IMR-90 (cell line): ENCODE results near the gene KCTD12.

Experiments
- CEBPB ChIP-seq: IDR thresholded peaks from 2 replicates; pipeline ENCODE4 v1.6.1; 2012; ENCODE audit warnings: low read depth, low read length, improper control_type of control experiment
- CTCF ChIP-seq: conservative IDR thresholded peaks from 2 replicates; pipeline ENCODE4 v1.5.1; 2012; ENCODE audit warnings: mild to moderate bottlenecking, low read depth, low read length, improper control_type of control experiment
- POLR2A ChIP-seq: IDR thresholded peaks from 2 replicates; pipeline ENCODE4 v1.6.1; 2012; ENCODE audit warnings: mild to moderate bottlenecking, low read depth, low read length
- RFX5 ChIP-seq: IDR thresholded peaks from 2 replicates; pipeline ENCODE4 v1.8.0; 2012; ENCODE audit warnings: low read depth, mild to moderate bottlenecking, low read length, moderate library complexity
- SMC3 ChIP-seq: fragments of 150-350 bp; IDR thresholded peaks from 2 replicates; pipeline ENCODE4 v1.6.1; 2016; ENCODE audit warnings: low read depth, mild to moderate bottlenecking, antibody characterized with exemption, low read length, moderate library complexity
- USF2 ChIP-seq: fragments of 150-350 bp; IDR thresholded peaks from 2 replicates; pipeline ENCODE4 v1.6.1; 2017; ENCODE audit warnings: mild to moderate bottlenecking, antibody characterized with exemption, low read length, low read depth

GRCh38 chr13:76873445-76873844 lies 12.8 kb downstream of the KCTD12 start:
- TF ChIP-seq CEBPB: no peak
- no peak for TF ChIP-seq CTCF
- no peak for TF ChIP-seq POLR2A
- no peak for TF ChIP-seq SMC3
- no peak for TF ChIP-seq RFX5
- no peak for TF ChIP-seq USF2
